ENCODE measurements around the gene DTNBP1.

DNA sequence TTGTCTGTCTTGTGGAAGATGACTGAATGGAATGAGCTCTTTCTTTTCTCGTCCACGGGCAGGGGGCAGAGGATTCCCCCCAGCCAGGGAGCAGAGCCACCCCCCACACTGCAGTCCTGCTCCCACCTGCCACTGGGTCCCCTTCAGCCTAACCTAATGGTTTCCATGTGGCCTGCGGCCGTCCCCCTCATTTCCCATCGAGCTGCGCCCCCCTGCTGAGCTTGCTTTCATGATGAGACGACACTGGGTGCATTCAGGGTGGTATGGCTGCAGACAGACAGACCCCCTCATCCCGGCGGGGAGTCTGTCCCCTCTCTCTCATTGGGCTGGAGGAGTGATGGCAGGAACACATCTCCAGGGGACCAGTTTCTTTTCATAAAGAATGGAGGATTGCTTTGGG lies 140.8 kb downstream of the DTNBP1 start:
- no peak for TF ChIP-seq POLR2A (IDR thresholded peaks at IDR 0.05)
- TF ChIP-seq, protein P1, sequence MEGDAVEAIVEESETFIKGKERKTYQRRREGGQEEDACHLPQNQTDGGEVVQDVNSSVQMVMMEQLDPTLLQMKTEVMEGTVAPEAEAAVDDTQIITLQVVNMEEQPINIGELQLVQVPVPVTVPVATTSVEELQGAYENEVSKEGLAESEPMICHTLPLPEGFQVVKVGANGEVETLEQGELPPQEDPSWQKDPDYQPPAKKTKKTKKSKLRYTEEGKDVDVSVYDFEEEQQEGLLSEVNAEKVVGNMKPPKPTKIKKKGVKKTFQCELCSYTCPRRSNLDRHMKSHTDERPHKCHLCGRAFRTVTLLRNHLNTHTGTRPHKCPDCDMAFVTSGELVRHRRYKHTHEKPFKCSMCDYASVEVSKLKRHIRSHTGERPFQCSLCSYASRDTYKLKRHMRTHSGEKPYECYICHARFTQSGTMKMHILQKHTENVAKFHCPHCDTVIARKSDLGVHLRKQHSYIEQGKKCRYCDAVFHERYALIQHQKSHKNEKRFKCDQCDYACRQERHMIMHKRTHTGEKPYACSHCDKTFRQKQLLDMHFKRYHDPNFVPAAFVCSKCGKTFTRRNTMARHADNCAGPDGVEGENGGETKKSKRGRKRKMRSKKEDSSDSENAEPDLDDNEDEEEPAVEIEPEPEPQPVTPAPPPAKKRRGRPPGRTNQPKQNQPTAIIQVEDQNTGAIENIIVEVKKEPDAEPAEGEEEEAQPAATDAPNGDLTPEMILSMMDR (IDR thresholded peaks at IDR 0.05) = no peak
